Activated CD4-positive, alpha-beta T cell treated with anti-CD3 and anti-CD28 coated beads, Interleukin-2, Interleukin-4, amounts not matched to agents 100 ng/mL and 50 ng/mL, durations not matched to agents 16 hours and 8 hours (primary cell): ENCODE measurements around the gene KRTAP4-16.
"Not testable (repeated sequence)": the region's sequence is repeated elsewhere in the genome, so short reads cannot be mapped to it uniquely, and the experiment has no call there.

Source experiments
- DNase-seq: peaks from one replicate; pipeline ENCODE4 v3.0.0-alpha.2; 2020; ENCODE audit warnings: low spot score

KRTAP4-16 gene

GRCh38 chr17:41119696-41120690 lies 18.0 kb upstream of the KRTAP4-16 start:
- DNase-seq = not testable (repeated sequence)

GRCh38 chr17:41118721-41119120 lies 16.7 kb upstream of the KRTAP4-16 start:
- DNase-seq = no peak

- not testable (repeated sequence) for DNase-seq
Observed at GRCh38 chr17:41117846-41118386, 15.9 kb upstream of the KRTAP4-16 start, which contains the start of gene KRTAP4-11. Gene KRTAP4-11 (minus strand): TSS chr17:41118373. CDS start chr17:41118315, 58 bp downstream.

DNA sequence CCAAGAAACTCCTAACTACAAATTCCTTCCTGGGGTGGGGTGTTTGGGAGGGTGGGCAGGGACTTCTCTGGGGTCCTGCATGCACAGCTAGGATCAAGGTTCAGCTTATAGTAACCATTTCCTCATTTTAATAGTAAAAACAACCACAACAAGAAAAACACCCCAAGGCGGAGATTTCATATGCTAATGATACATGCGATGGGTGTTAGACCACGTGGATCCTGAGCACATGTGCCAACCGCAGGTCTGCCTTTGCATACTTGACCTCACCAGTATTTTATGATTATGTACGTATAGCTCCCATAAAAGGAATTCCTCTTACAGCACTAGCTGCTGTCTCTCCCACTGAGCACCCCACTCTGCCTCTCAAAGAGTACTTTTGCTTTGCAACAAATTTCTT lies 14.3 kb upstream of the KRTAP4-16 start:
- DNase-seq = no peak

- no peak for DNase-seq
Observed at GRCh38 chr17:41111151-41111885, 9.3 kb upstream of the KRTAP4-16 start.

GRCh38 chr17:41108728-41109386 lies 6.8 kb upstream of the KRTAP4-16 start:
- DNase-seq = not testable (repeated sequence)

DNA sequence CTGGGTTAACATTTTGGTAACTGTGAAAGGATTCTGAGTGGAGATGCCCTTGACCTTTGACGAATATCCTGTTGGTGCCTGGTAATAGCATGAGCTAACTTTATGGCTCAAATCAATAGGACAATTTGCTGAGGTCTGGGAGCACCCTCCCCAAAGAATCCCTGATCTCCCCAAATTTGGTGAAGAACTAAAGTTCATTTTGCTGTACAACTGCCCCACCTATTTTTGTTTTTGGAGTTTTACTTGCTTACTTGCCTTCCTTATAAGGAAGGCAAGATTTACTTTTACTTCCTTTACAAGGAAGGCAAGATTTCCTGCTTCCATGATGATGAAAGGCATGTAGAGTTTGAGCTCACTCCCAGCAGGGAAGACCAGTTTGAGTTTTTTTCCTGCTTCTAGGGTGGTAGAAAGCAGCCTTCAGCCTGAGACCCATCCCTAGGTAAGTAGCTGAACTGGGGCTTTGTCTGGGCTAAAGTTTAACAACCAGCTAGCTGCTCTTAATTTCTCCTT lies 6.0 kb upstream of the KRTAP4-16 start:
- no peak for DNase-seq

DNA sequence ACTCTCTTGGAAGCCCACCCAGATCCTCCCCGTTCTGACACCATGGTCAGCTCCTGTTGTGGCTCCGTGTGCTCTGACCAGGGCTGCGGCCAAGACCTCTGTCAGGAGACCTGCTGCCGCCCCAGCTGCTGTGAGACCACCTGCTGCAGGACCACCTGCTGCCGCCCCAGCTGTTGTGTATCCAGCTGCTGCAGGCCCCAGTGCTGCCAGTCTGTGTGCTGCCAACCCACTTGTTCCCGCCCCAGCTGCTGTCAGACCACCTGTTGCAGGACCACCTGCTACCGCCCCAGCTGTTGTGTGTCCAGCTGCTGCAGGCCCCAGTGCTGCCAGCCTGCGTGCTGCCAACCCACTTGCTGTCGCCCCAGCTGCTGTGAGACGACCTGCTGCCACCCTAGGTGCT lies 3.3 kb upstream of the KRTAP4-16 start, which contains the start of gene KRTAP4-9:
TSS of gene KRTAP4-9 (plus strand) at position 43 of the 400 bp plus-strand sequence. CDS start at position 43, 0 bp downstream.
- DNase-seq = not testable (repeated sequence)

DNA sequence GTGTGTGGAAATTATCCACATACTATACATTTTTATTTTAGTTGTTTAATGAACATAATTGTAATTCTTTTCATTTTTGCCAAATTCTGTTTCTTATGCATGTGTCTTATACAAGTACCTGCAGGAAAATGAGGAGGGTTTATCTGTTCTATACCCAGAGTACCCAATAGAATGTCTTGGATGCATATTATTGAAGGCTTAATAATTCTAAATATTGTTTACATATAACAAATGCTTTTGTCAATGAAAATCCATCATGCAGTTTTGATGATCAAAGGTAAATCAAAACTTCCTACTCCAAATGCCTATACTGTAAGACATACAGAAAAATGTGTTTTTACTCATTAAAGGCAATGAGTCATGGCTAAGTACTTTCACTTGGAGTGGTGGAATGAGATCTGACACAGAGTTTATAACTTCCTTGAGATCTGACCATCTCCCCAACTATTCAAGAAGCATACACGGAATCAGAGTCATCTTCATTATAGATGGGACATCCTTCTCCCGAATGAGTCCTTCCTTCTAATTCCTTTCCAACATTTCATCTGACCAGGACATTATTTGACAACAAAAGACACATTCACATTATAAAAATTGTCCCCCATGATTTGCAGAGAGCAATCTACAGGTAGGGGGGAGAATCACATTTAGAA lies 2.5 kb upstream of the KRTAP4-16 start:
- not testable (repeated sequence) for DNase-seq

DNA sequence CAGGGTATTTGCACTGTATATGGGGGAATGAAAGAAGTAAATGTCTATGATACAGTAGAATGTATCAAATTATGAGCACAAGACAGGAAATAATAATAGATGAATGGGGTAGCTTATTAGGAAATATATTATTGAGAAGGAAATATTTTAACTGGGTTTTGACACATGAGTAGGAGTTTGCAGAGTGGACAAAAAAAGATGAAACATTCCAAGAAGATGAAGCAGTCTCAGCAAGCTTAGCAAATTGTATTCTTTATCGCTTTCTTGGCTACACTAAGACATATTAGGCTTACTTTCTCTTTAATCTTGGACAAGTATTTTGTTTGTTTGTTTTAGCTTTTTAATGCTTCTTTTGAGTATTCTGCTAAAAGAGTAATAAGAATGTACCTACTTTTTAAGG lies 1.9 kb upstream of the KRTAP4-16 start:
- DNase-seq = no peak

- DNase-seq = not testable (repeated sequence)
Observed at GRCh38 chr17:41099682-41100480, 2.1 kb downstream of the KRTAP4-16 start.

DNA sequence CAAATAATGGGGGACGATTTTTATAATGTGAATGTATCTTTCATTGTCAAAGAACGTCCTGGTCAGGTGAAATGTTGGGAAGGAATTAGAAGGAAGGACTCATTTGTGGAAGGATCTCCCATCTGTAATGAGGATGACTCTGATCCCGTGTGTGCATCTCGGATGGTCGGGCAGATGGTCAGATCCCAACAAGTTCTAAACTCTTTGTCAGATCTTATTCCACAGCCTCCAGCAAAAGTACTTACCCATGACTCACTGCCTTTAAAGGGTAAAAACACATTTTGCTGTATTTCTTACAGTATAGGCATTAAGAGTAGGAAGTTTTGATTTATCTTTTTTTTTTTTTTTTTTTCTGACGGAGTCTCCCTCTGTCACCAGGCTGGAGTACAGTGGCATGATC lies 3.5 kb downstream of the KRTAP4-16 start:
- DNase-seq = no peak

- no peak for DNase-seq
Observed at GRCh38 chr17:41098042-41098441, 4.0 kb downstream of the KRTAP4-16 start, which contains the start of gene KRTAP4-8. Gene KRTAP4-8 (minus strand): TSS chr17:41098142. CDS start chr17:41098084, 58 bp downstream.

DNA sequence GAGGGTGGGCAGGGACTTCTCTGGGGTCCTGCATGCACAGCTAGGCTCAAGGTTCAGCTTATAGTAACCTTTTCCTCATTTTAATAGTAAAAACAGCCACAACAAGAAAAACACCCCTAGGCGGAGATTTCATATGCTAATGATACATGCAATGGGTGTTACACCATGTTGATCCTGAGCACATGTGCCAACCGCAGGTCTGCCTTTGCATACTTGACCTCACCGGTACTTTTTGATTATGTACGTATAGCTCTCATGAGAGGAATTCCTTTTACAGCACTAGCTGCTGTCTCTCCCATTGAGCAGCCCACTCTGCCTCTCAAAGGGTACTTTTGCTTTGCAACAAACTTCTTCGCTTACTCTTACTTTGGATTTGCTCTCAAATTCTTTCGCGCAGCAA lies 6.0 kb downstream of the KRTAP4-16 start:
- DNase-seq = no peak

GRCh38 chr17:41088760-41089352 lies 13.2 kb downstream of the KRTAP4-16 start:
- not testable (repeated sequence) for DNase-seq

- DNase-seq = not testable (repeated sequence)
Observed at GRCh38 chr17:41084100-41084856, 17.7 kb downstream of the KRTAP4-16 start, which contains the start of gene KRTAP4-7. Gene KRTAP4-7 (plus strand): TSS chr17:41084150. CDS start chr17:41084207, 57 bp downstream.

DNA sequence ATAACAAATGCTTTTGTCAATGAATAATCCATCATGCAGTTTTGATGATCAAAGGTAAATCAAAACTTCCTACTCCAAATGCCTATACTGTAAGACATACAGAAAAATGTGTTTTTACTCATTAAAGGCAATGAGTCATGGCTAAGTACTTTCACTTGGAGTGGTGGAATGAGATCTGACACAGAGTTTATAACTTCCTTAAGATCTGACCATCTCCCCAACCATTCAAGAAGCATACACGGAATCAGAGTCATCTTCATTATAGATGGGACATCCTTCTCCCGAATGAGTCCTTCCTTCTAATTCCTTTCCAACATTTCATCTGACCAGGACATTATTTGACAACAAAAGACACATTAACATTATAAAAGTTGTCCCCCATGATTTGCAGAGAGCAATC lies 18.6 kb downstream of the KRTAP4-16 start:
- not testable (repeated sequence) for DNase-seq

- no peak for DNase-seq
Observed at GRCh38 chr17:41082626-41083025, 19.4 kb downstream of the KRTAP4-16 start.

GRCh38 chr17:41076788-41077187 lies 25.2 kb downstream of the KRTAP4-16 start:
- no peak for DNase-seq
